NCI-H1105 (cell line): ENCODE results near the gene SCGB3A1.

Experiments used
- DNase-seq: peaks from one replicate; lab custom pipeline; 2025; lab: John Stamatoyannopoulos, UW

SCGB3A1 gene

DNA sequence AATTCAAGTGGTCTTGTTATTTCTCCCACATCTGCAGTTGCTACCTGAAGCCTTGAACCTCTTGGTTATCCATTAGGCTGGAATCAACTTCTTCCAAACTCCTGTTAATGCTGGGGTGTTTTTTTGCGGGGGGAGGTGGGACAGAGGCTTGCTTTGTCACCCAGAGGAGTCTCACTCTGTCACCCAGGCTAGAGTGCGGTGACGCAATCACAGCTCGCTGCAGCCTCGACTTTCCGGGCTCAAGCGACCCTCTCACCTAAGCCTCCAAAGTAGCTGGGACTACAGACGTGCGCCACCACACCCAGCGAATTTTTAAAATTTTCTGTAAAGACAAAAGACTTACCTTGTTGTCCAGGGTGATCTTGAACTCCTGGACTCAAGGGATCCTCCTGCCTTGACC is 4.4 kb downstream of the SCGB3A1 start:
- no peak for DNase-seq

DNA sequence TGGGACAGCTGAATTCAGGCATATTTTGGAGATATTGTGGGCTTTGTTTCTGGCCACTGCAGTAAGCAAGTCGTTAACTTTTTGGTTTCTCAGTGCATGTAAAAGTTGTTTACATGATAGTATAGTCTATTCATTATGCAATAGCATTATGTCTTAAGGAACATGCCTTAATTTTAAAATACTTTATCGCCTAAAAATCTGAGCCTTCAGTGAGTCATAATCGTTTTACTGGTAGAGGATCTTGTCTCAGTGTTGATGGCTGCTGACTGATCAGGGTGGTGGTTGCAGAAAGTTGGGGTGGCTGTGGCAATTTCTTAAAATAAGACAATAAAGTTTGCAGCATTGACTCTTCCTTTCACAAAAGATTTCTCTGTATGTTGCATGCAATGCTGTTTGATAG is 5.1 kb downstream of the SCGB3A1 start:
- no peak for DNase-seq

DNA sequence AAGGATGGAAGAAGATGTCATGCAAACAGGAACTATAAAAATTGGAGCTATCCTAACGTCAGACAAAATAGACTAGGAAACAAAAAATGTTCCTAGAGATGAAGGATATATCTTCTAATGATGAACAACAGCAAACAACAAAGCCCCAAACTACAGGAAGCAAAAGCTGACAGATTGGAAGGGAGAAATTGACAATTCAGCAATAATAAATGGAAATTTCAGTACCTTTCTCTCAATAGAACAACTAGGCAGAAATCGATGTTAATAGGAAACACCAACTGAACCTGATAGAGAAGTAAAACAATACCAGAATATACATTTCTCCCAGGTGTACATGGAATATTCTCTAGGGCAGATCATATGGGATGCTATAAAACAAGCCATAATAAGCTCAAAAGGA is 7.6 kb downstream of the SCGB3A1 start:
- no peak for DNase-seq

DNA sequence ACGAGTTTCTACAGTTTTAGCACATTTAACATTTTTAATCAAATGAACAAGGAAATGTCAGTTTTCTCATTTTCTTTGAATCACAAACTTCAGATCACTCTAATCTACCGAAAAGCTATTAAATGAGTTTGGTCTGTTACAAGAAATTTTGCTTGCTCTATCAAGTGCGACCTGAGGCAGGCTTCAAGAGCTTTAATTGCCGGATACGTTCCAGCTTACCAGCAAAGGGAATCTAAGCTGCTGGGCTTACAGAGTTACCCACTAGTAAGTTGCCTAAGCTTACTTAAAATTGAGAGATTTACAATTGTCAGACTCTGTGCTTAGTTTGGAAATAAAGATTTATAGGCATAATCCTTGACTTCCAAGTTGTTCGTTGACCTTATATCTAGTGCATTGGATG is 10.6 kb downstream of the SCGB3A1 start:
- DNase-seq, result no peak

DNA sequence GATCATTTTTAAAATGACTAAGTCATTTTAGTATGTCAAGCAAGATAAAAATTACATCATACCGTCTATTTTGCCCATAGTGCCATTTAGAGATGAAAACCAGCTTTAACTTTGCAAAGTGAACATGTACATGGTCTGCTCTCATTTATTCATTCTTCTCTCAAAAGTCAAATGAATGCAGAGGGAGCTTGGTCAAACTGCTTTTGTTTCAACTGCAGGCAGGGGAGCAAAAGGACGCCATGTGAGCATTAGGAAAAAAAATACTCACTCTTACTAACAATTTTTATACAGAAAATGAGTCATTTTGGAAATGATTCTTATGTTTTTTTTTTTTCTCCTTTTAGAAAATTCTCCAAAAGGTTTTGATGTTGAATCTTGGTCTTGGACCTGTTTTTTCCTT is 15.7 kb downstream of the SCGB3A1 start:
- DNase-seq, result no peak

DNA sequence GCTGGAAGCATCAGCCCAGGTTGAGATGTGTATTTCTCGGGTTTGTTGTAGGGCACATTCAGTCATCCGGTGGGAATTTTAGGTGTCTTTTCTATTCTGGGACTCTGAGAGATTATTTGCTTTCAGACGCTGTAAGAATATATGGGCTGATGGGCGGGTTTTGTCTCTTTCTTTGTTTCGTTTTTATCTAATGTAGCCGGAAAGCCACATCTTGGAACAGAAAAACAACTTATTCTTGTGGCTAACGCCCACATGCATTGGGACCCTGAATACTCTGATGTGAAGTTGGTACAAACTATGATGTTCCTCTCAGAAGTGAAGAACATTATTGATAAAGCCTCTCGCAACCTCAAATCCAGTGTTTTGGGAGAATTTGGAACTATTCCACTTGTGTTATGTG is 22.4 kb downstream of the SCGB3A1 start:
- DNase-seq, result no peak

DNA sequence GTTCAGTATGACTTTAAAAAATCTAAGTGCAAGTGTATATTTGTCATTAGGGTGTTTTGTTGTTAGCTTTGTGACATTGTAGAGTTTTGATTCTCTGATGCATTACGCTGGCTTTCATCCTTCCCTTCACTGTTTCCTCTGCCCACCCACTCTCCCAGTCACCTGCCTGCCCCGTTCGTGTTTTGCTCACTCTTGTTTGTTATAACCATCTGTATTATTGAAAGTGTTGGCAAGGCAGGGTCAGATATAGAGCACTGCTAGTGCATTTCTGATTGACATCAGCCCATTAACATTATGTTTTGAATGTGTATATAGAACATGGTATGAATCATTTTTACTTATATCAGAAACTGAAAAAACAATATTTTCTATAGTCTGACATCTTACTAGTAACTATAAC is 27.3 kb downstream of the SCGB3A1 start:
- no peak for DNase-seq

DNA sequence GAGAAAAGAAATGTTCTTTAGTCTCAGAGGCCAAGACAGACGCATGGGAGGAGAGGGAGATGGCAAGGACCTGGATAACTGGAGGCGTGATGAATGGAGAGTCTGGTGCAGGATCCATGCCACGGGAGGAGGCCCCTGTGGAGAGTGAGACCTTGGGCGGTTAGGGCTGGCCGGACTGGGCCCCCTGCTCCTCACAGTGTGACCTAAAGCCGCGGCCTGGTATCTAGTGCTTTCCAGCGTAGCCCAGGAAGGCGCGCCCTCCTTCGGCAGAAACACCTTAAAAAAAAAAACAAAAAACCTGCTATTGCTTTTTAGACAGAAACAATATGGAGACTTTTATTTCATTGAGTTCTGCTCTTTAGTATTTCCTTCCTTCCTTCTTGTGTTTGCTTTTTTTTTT is 33.1 kb downstream of the SCGB3A1 start:
- no peak for DNase-seq

DNA sequence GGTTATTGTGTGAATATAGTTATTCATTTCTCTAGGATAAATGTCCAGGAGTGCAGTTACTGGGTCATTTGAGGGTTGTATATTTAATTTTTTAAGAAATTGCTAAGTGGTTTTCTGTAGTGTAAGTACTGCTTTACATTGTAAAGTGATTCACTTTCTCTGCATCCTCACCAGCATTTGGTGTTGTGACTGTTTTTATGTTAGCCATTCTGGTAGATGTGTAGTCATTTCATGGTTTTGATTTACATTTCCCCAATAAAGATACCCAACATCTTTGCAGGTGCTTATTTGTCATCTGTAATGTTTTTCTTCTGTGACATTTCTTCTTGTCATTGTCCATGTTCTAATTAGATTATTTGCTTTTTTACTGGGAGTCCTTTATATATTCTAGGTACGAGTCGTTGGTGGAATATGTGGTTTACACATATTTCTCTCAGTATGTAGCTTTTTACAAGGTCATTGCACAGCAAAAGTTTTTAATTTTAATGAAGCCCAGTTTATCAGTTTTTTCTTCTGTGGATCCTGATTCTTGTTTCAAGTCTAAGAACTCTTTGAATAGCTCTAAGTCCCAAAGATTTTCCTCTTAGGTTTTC is 34.0 kb downstream of the SCGB3A1 start:
- DNase-seq, result no peak

DNA sequence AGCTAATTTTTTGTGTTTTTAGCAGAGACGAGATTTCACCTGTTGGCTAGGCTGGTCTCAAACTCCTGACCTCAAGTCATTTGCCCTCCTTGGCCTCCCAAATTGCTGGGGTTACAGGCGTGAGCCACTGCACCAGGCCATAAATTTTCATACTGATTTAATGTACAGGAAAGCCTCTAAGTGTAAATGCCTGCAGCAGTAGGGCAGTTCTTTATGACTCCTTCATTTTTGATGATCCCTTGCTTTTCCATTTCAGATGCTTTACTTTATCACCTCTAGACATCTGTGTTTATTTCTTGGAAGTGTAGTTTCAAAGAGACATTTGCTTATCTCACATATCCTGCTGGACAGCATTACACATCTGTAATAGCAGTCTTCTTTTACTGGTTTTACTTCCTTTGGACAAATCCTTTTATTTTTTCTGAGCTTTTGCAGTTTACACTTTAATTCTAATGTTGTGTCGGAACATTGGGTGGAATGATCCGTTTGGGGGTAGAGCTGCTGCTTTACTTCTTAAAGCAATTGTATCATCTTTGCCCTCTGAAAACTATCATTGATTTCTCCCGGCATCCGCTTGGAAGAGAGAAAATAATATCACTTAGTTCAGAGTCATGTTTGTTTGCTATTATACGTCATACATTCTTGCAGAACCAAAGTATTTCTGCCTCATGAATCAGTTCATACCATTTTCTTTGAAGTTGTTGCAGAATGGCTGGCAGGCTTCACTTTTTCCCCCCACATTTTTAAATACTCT is 36.0 kb downstream of the SCGB3A1 start:
- no peak for DNase-seq

DNA sequence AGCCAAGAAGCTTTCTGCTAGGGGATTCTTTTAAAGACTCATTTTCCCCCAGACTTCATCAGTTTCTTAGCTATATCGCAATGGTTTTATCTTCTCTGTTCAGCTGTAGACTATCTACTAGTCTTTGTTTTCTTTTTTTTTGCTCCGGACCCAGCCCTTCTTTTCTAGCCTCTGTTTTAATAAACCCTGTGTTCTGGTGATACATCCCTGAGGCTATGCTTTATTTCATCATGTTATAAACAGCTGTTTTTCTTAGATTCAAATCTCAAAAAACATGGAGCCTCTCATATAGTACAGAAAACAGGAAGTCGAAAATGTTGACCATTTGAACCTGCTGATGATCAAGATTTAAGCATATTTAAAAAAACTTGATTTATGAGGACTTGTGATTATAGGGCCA is 37.8 kb downstream of the SCGB3A1 start:
- no peak for DNase-seq

DNA sequence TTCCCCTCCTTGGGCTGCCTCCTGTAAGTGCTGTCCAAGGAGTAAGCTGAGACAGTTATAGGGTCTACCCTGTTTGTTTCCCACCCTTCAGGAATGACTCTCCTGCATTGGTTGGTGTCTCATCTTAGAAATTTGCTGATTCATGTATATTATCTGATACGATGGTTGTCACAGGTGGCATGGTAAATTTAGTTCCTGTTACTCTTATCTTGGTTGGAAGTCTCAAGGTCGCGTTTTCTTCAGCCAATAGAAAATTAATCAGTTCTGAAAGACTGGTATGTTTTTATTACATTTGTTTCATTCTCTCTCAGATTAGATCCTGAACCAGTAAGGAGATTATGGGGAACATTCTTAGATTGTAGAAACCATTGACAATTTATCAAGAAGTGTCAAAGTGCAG is 42.7 kb downstream of the SCGB3A1 start:
- DNase-seq, result no peak

DNA sequence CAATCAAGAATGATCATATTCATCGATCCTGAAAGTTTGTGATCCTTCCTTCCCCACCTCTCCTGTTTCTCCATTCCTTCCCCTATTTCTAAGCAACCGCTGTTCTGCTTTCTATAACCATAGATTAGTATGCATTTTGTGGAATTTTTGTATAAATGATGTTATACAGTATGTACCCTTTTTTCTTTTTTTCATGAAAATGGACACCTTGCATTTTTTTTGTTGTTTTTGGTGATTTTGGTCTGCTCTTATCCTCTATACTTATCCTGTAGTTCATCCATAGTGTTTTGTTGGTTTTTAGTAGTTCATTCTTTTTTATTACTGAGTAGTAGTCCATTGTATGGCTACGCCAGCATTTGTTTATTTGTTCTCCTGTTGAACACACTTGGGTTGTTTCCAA is 46.1 kb downstream of the SCGB3A1 start:
- DNase-seq, result no peak

DNA sequence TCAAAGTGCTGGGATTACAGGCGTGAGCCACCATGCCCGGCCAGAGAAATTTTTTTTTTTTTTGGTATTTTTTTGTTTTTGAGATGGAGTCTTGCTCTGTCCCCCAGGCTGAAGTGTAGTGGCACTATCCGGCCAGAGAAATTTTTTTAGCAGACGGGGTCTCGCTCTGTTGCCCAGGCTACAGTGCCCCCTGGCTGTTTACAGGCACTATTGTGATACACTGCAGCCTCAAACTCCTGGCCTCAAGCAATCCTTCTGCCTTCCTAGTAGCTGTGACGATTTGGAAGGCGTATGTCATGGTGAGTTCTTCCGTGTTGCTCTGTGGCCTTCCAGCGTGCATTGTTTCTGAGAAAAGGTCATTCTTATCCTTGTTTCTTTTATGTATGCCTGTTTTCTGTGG is 49.6 kb downstream of the SCGB3A1 start:
- no peak for DNase-seq
